ENCODE results near the gene PRKAR2B. TPM values are rescaled to one million over a fixed set of nuclear protein-coding genes. Genes with fewer than 3 reads are reported as not detected.

PRKAR2B gene
- total and polyA plus RNA-seq, 2 experiments from 2014 or later: 48.8 to 50.6 TPM

DNA sequence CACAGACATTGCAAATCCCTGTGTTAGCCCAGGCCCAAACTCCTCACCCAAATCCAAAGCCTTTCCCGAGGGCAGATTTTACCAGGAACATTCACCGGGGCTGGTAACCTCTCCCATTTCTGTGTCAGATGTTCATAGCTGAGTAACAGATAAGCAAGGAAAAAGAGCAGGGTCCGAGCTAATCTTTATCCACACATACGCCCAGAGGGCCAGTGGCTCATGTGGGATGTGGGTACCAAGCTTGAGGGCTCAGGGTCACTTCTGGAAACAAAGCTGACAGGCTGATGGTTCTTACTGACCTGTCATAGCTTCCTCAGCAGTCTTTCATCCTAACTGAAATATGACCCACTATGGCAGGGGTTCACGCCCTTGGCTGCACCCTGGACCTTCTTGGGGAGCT lies 164.1 kb downstream of the PRKAR2B start (continued):
- TF ChIP-seq, protein P1, sequence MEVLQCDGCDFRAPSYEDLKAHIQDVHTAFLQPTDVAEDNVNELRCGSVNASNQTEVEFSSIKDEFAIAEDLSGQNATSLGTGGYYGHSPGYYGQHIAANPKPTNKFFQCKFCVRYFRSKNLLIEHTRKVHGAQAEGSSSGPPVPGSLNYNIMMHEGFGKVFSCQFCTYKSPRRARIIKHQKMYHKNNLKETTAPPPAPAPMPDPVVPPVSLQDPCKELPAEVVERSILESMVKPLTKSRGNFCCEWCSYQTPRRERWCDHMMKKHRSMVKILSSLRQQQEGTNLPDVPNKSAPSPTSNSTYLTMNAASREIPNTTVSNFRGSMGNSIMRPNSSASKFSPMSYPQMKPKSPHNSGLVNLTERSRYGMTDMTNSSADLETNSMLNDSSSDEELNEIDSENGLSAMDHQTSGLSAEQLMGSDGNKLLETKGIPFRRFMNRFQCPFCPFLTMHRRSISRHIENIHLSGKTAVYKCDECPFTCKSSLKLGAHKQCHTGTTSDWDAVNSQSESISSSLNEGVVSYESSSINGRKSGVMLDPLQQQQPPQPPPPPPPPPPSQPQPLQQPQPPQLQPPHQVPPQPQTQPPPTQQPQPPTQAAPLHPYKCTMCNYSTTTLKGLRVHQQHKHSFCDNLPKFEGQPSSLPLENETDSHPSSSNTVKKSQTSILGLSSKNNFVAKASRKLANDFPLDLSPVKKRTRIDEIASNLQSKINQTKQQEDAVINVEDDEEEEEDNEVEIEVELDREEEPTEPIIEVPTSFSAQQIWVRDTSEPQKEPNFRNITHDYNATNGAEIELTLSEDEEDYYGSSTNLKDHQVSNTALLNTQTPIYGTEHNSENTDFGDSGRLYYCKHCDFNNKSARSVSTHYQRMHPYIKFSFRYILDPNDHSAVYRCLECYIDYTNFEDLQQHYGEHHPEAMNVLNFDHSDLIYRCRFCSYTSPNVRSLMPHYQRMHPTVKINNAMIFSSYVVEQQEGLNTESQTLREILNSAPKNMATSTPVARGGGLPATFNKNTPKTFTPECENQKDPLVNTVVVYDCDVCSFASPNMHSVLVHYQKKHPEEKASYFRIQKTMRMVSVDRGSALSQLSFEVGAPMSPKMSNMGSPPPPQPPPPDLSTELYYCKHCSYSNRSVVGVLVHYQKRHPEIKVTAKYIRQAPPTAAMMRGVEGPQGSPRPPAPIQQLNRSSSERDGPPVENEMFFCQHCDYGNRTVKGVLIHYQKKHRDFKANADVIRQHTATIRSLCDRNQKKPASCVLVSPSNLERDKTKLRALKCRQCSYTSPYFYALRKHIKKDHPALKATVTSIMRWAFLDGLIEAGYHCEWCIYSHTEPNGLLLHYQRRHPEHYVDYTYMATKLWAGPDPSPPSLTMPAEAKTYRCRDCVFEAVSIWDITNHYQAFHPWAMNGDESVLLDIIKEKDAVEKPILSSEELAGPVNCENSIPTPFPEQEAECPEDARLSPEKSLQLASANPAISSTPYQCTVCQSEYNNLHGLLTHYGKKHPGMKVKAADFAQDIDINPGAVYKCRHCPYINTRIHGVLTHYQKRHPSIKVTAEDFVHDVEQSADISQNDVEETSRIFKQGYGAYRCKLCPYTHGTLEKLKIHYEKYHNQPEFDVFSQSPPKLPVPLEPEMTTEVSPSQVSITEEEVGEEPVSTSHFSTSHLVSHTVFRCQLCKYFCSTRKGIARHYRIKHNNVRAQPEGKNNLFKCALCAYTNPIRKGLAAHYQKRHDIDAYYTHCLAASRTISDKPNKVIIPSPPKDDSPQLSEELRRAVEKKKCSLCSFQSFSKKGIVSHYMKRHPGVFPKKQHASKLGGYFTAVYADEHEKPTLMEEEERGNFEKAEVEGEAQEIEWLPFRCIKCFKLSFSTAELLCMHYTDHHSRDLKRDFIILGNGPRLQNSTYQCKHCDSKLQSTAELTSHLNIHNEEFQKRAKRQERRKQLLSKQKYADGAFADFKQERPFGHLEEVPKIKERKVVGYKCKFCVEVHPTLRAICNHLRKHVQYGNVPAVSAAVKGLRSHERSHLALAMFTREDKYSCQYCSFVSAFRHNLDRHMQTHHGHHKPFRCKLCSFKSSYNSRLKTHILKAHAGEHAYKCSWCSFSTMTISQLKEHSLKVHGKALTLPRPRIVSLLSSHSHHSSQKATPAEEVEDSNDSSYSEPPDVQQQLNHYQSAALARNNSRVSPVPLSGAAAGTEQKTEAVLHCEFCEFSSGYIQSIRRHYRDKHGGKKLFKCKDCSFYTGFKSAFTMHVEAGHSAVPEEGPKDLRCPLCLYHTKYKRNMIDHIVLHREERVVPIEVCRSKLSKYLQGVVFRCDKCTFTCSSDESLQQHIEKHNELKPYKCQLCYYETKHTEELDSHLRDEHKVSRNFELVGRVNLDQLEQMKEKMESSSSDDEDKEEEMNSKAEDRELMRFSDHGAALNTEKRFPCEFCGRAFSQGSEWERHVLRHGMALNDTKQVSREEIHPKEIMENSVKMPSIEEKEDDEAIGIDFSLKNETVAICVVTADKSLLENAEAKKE (CRISPR knock-in tag; IDR thresholded peaks at IDR 0.05): no peak
- TF ChIP-seq NANOG (IDR thresholded peaks at IDR 0.05; ENCODE audit: borderline replicate concordance) (no peak), REST (IDR thresholded peaks at IDR 0.05; ENCODE audit: unreplicated experiment) (no peak), JUNB (IDR thresholded peaks at IDR 0.05; ENCODE audit: unreplicated experiment) (no peak), ZNF114 (CRISPR knock-in tag; IDR thresholded peaks at IDR 0.05) (no peak), CREB1 (CRISPR knock-in tag; IDR thresholded peaks at IDR 0.05; ENCODE audit: low read depth) (no peak)
- TF ChIP-seq, protein P2, sequence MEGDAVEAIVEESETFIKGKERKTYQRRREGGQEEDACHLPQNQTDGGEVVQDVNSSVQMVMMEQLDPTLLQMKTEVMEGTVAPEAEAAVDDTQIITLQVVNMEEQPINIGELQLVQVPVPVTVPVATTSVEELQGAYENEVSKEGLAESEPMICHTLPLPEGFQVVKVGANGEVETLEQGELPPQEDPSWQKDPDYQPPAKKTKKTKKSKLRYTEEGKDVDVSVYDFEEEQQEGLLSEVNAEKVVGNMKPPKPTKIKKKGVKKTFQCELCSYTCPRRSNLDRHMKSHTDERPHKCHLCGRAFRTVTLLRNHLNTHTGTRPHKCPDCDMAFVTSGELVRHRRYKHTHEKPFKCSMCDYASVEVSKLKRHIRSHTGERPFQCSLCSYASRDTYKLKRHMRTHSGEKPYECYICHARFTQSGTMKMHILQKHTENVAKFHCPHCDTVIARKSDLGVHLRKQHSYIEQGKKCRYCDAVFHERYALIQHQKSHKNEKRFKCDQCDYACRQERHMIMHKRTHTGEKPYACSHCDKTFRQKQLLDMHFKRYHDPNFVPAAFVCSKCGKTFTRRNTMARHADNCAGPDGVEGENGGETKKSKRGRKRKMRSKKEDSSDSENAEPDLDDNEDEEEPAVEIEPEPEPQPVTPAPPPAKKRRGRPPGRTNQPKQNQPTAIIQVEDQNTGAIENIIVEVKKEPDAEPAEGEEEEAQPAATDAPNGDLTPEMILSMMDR (conservative IDR thresholded peaks at IDR 0.05; ENCODE audit: low read depth in 2 of 2): no peak

Measured in GM23338 (cell line).